ENCODE measurements around the gene RMI2.
"Not testable (repeated sequence)": the region's sequence is repeated elsewhere in the genome, so short reads cannot be mapped to it uniquely, and the experiment has no call there.

The RMI2 gene

DNA sequence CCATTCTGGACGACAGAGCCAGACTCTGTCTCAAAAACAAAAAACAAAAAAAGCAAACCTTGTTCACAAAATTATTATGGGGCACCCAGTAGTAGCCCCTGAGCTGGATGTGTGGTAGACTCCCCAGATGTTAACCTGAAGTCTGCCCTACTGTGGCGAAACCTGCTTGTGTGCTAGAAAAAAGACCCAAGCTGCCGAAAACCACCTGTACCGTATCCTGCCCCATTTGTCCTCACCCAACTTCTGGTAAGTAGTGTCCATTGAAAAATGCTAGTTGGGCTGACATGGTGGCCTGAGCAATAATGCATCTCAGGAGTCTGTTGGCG, 9.1 kb downstream of the RMI2 start:
- peak; percentile 64 for ATAC-seq
- no peaks in the 10 kb centered on the region for H3K9me3 Mint-ChIP-seq
- peaks cover 83% of the 10 kb centered on the region for H3K4me1 Mint-ChIP-seq
- H3K27me3 Mint-ChIP-seq, result peaks cover 27% of the 10 kb centered on the region
- H3K4me3 Mint-ChIP-seq, result peak overlapping the region; percentile 64 to 80
- no peak for DNase-seq
- peak overlapping the region; percentile 91 to 97 for H3K27ac Mint-ChIP-seq

DNA sequence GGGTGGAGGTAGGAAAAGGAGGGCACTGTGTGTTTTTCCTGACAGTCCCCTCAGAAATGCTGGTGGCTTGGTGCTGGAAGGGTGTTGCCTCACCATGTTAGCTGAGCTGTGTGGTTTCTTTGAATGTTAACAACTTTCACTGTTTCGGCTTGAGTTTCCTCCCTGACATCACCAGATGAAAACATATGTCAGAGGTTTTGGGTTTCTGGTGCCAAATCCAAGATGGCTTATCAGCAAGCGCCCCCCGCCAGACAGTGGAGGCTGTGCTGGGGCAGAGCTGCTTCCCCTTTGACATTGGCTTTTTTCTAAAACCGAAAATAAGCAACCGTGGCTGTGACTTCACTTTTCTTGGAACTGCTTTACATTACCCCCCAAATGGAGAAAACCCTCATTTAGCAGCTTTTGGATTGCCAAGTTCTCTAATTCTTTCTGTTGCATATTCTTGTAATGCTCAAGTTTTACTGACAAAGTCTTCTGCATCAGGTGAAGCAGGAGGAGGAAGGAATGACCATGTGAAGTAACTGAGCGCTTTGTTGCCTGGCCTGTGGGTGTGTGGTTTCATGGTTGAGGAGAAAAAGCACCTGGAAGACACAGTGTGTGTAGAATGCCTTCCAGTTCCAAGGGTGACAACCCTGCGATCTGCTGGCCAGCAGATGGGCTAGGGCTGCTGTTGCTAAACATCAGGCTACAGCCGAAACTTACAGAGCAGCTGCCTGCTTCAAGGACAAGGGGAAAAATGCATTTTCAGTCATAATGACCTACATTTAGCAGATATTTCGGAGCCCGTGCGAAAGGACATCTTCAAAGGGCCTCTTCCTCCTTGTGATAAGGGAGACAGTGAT, 9.7 kb downstream of the RMI2 start:
- Mint-ChIP-seq H3K4me1 (peaks cover 83% of the 10 kb centered on the region), H3K27me3 (peaks cover 32% of the 10 kb centered on the region)

DNA sequence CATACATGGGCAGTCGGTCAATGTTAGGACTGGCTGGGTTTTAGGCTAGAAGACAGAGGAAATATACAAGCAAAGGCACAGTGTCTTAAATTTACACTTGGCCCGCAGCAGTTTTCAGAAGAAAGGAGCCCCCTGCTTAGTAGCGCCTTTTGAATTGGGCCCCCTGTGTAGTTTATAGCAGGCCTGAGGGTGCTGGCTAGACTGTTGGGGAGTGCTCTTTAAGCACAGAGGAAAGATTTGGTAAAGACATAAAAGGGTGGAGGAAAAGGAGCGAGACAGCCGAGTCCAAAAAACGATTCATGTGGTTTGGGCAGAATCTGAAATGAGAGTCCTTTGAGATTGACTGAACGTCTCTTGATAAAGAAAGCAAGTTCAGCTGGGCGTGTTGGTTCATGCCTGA, 10.6 kb downstream of the RMI2 start:
- DNase-seq, result peak in 1 of 2 donors; percentile 22
- H3K4me3 Mint-ChIP-seq, result peak overlapping the region; percentile 64 to 80
- H3K27me3 Mint-ChIP-seq, result peaks cover 40% of the 10 kb centered on the region
- no peak for ATAC-seq
- H3K9me3 Mint-ChIP-seq, result no peaks in the 10 kb centered on the region
- H3K27ac Mint-ChIP-seq, result peak overlapping the region in 1 of 2 donors; percentile 97
- H3K4me1 Mint-ChIP-seq, result peaks cover 85% of the 10 kb centered on the region

More for the DNA sequence above, 9.7 kb downstream of the RMI2 start:
- Mint-ChIP-seq H3K9me3 (no peaks in the 10 kb centered on the region), H3K27ac (peak overlapping the region; percentile 91 to 97), H3K4me3 (peak overlapping the region; percentile 64 to 80)
- ATAC-seq, result peak; percentile 93
- DNase-seq, result peak; percentile 83 to 93

DNA sequence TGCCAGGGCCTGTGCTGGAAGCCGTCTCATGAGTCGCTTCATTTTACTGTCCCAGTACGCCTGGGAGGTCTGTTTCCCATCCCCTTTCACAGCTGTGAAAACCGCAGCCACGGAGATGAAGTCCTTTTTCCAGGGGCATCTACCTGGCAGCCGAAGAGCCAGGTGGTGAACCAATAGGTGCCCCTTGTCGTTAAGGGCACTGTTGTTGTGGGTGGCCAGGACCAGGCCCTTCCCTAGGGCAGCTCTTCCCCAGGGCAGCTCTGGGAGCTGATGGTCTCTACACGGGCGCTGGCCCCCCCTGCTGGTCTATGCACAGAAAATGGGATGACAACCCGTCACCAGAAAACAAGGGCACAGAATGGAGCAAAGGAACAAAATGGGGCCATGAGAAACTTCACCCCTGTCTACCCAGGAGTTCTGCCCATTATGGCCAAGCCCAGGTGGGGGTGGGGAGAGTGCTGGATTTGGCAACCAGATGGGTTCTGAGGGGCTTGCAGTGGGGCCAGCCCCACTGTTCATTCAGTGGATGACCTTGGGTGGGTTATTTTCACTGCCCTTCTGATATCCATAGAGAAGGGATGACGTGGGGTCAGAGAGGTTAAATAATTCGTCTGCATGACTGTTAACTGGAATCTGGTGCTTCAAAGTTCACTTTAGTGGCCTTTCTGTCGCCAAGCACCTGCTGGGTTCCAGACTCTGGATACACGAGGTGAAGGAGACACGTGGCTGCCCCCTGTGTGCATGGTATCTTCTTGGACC, 11.5 kb downstream of the RMI2 start:
- peaks cover 90% of the 10 kb centered on the region for H3K4me1 Mint-ChIP-seq
- H3K4me3 Mint-ChIP-seq, result peak overlapping the region in 1 of 2 donors; percentile 80
- DNase-seq, result peak in 1 of 2 donors; percentile 52
- no peaks in the 10 kb centered on the region for H3K9me3 Mint-ChIP-seq
- H3K27me3 Mint-ChIP-seq, result peaks cover 42% of the 10 kb centered on the region
- peak overlapping the region in 1 of 2 donors; percentile 82 for H3K27ac Mint-ChIP-seq
- no peak for ATAC-seq

DNA sequence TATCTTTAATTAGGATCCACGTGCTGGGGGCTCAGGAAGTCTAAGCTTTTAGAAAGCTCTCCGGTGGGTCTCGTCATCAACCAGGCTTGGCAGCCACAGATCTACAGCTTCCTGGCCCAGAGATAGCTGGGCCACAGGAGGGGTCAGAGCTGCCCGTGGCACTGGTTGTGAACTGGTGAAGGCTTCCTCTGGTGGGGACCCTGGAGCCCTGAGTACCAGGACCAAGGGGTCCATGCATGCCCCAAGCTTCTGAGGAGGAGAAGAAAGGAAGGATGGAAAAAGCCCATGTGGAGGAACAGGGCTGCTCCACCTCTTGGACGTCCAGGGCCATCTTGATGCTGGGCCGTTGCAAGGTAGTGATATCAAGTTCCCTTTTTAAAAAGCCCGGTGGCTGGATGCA, 13.3 kb downstream of the RMI2 start:
- Mint-ChIP-seq H3K4me3 (no peak overlapping the region), H3K9me3 (no peaks in the 10 kb centered on the region), H3K27ac (no peak overlapping the region), H3K27me3 (peaks cover 42% of the 10 kb centered on the region), H3K4me1 (peaks cover 99% of the 10 kb centered on the region)
- DNase-seq, result no peak
- no peak for ATAC-seq

DNA sequence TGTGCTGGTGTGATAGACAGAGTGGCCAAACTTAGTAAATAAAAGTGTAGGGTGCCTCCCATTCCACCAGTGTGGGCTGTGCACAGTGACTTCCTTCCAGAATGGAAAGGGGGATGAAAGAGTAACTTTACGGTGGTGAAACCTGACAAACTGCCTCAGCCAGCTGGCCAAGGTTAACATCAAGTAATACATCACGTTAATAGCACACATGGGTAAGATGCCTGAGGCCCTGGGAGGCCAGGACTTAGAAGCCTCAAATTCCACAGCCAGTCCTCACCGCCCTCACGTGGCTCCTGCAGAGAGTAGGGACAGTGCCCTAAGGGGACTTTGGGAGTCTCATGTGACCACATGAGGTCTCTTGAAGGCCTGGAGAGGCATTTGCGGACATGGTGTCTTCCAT, 14.1 kb downstream of the RMI2 start:
- peaks cover 97% of the 10 kb centered on the region for H3K4me1 Mint-ChIP-seq
- DNase-seq, result no peak
- H3K9me3 Mint-ChIP-seq, result no peaks in the 10 kb centered on the region
- ATAC-seq, result no peak
- H3K27ac Mint-ChIP-seq, result no peak overlapping the region
- no peak overlapping the region for H3K4me3 Mint-ChIP-seq
- peaks cover 42% of the 10 kb centered on the region for H3K27me3 Mint-ChIP-seq

DNA sequence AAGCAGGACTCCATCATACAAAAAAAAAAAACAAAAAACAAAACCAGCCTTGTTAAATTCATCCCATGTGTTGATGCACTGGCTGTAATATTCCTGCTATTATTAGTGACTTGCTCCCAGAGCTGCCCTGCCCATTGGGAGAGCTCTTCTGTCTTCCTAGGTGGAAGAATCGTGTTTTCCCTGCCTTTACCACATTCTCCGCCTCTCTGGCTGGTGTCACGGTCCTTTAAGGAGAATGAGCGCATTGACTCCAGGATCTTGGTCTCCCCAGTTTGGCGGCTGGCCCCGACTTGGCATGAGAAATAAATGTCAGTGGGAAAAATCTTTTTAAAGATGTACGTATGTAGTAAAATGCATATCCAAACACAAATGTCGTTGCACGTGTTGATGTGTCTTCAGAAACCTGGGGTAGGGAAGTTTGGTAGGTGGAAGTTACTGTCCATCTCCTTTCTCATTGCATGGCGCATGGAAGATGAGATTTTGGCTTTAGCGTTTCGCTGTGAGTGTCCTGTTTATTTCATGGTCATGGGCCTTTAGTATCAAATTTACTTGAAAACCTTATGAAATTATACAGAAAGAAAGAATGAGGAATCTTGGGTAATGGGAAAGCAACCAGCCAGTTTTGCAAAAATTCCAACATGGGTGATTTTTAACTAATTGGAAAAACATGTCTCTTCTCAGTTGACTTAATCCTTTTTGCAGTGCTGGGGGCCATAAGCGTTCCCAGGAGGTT, 15.5 kb downstream of the RMI2 start:
- no peak for ATAC-seq
- H3K4me3 Mint-ChIP-seq, result peak overlapping the region; percentile 54 to 83

DNA sequence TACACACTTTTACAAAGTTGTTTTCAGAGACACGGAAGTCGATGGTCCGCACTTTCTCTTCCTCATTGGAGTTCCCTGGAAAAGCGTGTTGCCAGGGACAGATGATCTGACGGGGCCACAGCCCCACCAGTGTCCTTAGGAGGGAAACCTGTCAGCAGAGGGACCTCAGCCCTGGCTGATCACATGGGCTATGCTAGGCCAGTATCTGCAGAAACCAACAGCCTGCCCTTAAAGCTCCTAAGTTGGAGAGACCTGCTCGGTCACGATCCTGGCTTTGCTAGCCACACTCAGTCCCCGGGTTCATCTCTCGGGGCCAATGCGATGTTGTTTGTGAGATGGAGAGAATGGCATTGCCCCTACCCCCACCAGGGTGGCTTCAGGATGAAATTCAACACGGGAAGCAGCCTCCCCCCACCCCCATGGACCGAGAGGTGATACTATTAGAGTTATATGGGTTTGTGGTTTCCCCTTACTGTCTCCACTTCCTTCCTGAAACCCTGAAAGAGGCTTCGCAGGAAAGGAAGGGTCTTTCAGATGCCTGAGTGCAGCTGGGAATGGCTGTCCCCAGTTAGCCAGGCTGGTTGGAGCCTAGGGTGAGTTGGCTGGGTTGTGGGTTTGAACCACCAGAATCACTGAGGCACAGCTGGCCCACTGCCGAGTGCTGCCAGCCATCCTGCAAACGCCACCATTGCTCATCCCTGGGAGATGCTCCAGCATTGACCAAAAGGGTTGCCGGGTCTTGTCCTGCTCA, 16.6 kb downstream of the RMI2 start:
- H3K4me1 Mint-ChIP-seq, result peaks cover 82% of the 10 kb centered on the region
- ATAC-seq (peak; percentile 45), DNase-seq (peak in 1 of 2 donors; percentile 50)
- H3K27ac Mint-ChIP-seq, result peak overlapping the region; percentile 49 to 77
- H3K27me3 Mint-ChIP-seq, result peaks cover 40% of the 10 kb centered on the region
- no peaks in the 10 kb centered on the region for H3K9me3 Mint-ChIP-seq
- H3K4me3 Mint-ChIP-seq, result peak overlapping the region; percentile 54 to 83

More for the DNA sequence above, 15.5 kb downstream of the RMI2 start:
- peaks cover 42% of the 10 kb centered on the region for H3K27me3 Mint-ChIP-seq
- H3K4me1 Mint-ChIP-seq, result peaks cover 92% of the 10 kb centered on the region
- no peak overlapping the region for H3K27ac Mint-ChIP-seq
- no peaks in the 10 kb centered on the region for H3K9me3 Mint-ChIP-seq
- no peak for DNase-seq

DNA sequence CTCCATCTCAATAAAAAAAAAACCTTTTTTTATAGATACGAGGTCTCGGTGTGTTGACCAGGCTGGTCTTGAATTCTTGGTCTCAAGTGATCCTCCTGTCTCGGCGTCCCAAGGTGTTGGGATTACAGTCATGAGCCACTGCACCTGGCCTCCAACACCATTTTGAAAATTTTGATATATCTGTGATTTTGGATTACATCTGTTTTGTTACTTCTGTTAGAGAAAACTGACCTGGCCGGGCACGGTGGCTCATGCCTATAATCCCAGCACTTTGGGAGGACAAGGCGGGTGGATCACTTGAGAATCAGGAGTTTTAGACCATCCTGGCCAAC, 18.6 kb downstream of the RMI2 start:
- Mint-ChIP-seq H3K4me1 (peaks cover 62% of the 10 kb centered on the region), H3K4me3 (no peak overlapping the region), H3K9me3 (no peaks in the 10 kb centered on the region), H3K27ac (no peak overlapping the region), H3K27me3 (peaks cover 20% of the 10 kb centered on the region)
- DNase-seq (no peak), ATAC-seq (no peak)

DNA sequence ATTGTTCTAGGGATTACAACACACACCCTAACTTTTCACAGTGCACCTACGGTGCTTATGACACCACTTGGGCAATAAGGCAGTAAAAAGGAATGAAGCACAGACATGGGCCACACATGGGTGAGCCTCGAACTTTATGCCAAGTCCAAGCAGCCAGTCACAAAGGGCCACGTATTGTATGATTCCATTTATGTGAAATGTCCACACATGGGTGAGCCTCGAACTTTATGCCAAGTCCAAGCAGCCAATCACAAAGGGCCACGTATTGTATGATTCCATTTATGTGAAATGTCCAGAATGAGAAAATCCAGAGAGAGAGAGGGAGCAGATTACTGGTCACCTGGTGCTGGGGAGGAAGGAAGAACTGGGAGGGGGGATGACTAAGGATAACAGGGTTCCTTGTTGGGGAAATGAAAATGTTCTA, 22.2 kb downstream of the RMI2 start:
- no peak overlapping the region for H3K27ac Mint-ChIP-seq
- no peak for ATAC-seq

DNA sequence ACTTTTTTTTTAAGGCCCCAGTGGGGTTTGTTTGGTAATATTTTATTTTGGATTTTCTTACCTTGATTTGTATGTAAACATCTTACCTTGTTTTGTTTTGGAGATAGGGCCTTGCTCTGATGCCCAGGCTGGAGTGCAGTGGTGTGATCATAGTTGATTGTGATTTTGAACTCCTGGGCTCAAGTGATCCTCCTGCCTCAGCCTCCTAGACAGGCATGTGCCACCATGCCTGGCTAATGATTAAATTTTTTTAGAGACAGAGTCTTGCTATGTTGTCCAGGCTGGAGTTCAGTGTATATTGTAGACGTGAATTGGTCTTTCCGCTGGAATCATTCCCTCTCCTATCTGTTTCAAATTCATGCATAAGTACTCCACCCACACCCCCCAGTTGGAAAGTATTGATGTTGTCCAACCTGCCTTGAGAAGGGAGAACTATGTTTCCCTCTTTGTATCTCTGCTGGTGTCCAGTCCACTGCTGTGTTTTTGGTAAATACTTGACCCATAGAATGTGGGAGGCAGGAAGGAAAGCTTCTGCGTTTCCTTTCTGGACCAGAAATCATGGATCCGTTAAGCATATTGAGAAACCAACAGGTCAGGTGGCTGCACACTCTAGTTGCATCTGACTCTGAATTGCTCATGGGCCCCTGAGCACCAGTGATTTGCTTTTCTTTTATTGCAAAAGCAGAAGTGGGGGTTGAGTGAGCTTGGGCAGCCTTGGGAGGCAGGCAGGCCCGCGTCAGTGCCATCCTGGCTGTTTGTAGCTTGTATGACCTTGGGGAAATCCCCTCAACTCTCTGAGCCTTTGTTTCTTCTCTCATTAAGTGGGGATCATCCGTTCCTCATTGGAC, 25.0 kb downstream of the RMI2 start:
- no peak overlapping the region for H3K27ac Mint-ChIP-seq
- H3K4me3 Mint-ChIP-seq, result no peak overlapping the region
- no peaks in the 10 kb centered on the region for H3K27me3 Mint-ChIP-seq
- peak; percentile 52 for ATAC-seq
- DNase-seq, result no peak
- no peaks in the 10 kb centered on the region for H3K9me3 Mint-ChIP-seq
- H3K4me1 Mint-ChIP-seq, result peaks cover 21% of the 10 kb centered on the region

More for the DNA sequence above, 22.2 kb downstream of the RMI2 start:
- Mint-ChIP-seq H3K9me3 (no peaks in the 10 kb centered on the region), H3K4me3 (no peak overlapping the region), H3K27me3 (no peaks in the 10 kb centered on the region), H3K4me1 (peaks cover 47% of the 10 kb centered on the region)
- DNase-seq, result no peak

DNA sequence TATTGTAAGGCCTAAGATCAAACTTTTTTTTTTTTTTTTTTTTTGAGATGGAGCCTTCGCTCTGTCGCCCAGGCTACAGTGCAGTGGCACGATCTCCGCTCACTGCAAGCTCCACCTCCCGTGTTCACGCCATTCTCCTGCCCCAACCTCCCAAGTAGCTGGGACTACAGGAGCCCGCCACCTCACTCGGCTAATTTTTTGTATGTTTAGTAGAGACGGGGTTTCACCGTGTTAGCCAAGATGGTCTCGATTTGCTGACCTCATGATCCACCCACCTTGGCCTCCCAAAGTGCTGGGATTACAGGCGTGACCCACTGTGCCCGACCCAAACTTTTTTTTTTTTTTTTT, 25.6 kb downstream of the RMI2 start:
- peak overlapping the region in 1 of 2 donors; percentile 29 for H3K27ac Mint-ChIP-seq
- not testable (repeated sequence) for H3K27me3 Mint-ChIP-seq, ATAC-seq, H3K4me3 Mint-ChIP-seq, DNase-seq, H3K9me3 Mint-ChIP-seq
- peaks cover 21% of the 10 kb centered on the region for H3K4me1 Mint-ChIP-seq

DNA sequence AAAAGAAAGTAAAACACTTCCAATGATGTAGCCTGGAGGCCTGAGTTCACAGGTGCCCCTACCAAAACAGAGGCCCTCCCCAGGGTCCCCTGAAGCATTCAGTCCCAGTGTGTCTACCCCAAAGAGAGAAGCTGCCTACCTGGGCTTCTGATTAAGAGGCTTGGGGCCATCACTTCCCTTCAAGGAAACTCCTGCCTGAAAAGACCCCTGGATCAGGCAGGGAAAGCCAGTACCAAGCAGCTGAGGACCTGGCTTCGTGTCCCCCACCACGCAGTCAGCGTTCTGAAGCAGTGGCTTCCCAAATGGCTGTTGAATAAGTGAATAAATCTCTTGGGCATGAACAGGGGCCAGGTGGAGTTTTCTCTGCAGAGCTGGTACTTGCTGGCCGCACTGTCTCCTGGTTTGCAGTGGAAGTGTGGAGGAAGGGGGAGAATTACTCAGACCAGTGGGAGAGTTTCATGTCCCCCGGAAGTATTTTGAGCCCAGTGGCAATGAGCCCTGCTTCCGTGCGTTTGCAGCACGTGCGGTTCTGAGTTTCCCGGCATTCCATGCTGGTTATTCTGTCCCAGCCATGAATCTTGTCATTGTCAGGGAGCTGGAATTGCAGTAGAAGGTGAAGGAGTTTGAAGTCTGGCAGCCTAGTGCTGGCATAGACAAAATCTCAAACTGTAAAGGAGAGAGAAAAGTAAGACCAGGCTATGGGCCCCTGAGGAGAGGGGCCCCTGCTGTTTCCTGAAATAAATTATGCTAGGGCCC, 27.0 kb downstream of the RMI2 start:
- DNase-seq (no peak), ATAC-seq (no peak)
- Mint-ChIP-seq H3K27ac (peak overlapping the region in 1 of 2 donors; percentile 67), H3K4me1 (peaks cover 21% of the 10 kb centered on the region), H3K27me3 (no peaks in the 10 kb centered on the region), H3K9me3 (no peaks in the 10 kb centered on the region), H3K4me3 (no peak overlapping the region)

DNA sequence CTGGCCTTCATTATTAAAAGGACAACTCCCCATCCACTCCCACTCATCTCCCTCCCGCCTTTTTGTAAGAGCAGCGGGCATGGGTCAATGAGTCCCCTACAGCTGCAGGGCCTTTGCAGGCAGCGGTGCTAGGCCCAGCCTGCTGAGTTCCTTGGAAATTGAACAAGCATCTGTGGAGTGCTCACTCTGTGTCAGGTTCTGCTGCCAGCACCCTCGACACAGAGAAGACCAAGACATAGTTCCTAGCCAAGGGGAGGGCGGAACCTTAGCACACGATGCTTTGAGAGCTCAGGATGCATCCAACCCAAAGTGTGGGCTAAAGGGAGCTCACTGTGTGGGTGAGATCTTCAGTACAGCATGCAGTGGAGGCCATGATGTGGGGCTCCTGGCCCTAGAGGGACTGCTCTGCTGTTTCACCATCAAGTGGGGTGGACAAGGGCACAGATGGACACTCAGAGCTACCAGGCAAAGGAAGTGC, 27.6 kb downstream of the RMI2 start:
- Mint-ChIP-seq H3K27ac (peak overlapping the region in 1 of 2 donors; percentile 76), H3K4me1 (peaks cover 21% of the 10 kb centered on the region), H3K27me3 (no peaks in the 10 kb centered on the region), H3K4me3 (no peak overlapping the region), H3K9me3 (no peaks in the 10 kb centered on the region)
- ATAC-seq (no peak), DNase-seq (no peak)

All from stimulated activated naive CD8-positive, alpha-beta T cell treated with anti-CD3 and anti-CD28 coated beads, Interleukin-15, amount 100 ng/mL, for 72 hours (primary cell).